HG03558 (cell line): ENCODE data around the gene NT5C3A.
"Not testable (repeated sequence)": the region's sequence is repeated elsewhere in the genome, so short reads cannot be mapped to it uniquely, and the experiment has no call there.

Experiments
- ATAC-seq: cut with Tn5 transposase; IDR thresholded peaks from one replicate; pipeline ENCODE4 v1.9.1; 2021; ENCODE audit warnings: moderate number of reproducible peaks; ENCODE audit not compliant: unreplicated experiment; ENCODE audit errors: extremely low read depth

Gene NT5C3A

DNA sequence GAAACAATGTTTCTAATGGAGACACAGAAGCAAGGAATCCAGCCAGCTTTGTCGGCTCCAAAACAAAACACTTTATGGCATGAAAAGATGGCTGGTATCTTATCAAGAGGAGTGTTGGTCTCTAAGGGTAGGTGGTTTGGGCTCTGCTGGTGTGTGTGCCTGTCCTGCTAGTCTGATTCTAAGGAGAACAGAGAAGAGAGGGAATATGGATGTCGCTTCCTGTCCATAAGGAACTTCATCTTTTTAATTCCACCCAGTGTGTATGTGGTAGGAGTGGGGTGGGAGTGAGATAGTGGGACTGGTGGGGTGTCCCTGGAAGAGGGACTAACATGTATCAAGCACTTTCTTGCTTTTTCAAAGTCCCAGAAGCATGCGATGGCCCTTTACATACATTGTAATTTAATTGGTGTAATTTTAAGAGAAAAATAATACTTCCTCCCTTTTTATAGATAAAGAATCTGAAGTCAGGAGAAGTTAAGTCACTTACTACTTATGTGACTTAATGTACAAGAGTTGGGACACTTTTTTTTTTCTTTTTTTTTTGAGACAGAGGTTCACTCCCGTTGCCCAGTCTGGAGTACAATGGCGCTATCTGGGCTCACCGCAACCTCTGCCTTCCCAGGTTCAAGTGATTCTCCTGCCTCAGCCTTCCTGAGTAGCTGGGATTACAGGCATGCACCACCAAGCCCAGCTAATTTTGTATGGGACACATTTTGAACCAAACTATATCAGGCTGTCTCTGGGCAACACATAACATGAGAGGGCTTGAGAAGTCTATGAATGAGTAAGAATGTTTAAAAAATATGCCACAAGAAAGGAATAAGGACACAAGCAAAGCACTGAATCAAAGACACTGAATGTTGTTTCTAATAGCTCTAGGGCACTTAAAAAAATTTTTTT is 18.8 kb downstream of the NT5C3A start:
- no peak for ATAC-seq

DNA sequence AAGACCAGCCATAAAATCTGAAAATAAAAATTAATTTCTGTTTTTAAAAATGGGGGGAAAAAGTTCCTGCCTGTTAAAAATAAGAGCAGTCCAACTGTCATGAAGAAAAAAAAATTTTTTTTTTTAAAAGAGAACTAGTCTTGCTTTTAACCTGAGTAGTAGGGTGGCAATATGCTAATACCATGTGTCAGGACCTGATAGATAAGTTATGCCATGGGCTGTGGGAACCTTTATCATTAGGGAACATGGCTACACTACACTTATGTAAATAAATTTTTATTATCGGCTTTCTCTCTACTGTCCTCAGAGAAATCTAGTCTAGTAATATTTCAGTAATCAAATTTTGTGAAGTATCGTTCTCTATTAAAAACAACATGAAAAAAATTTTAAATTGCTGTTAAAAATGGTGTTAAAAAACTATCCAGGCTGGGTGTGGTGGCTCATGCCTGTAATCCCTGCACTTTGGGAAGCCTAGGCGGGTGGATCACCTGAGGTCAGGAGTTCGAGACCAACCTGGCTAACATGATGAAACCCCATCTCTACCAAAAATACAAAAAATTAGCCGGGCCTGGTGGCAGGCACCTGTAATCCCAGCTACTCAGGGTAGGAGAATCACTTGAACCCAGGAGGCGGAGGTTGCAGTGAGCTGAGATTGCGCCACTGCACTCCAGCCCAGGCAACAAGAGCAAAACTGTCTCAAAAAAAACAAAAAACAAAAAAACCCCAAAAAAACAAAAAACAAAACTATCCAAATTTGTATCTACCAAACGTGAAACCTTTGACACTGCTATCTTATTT is 20.7 kb downstream of the NT5C3A start:
- ATAC-seq, result no peak

DNA sequence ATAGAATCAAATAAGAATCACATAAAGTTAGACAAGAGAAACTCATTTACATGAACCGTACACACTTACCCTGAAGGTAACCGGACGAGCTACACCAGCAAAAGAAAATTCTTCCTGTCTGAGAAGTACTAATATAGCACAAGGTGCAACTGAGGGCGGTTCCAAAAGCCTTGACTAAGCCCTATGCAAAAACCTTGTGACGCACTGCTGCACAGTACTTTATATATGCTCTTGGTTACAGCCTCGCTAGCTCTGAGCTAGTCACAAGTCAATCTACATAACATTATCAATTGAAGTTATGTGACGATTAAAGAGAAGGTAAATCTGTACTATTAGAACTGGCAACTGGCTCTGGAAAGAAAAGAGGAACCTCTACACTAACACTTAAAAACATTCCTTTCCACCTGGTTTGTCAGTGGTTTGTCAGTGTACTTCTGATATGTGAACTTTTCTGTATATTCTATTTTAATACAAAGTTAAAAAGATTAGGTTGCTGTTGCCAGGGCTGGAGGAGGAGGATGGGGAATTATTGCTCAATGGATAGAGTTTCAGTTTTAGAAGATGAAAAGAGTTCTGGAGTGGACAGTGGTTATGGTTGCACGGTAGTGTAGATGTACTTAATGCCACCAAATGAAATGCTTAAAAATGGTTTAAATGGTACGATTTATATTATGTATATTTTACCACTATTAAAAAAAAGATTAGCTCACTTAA is 21.6 kb downstream of the NT5C3A start:
- peak; percentile 90 for ATAC-seq

DNA sequence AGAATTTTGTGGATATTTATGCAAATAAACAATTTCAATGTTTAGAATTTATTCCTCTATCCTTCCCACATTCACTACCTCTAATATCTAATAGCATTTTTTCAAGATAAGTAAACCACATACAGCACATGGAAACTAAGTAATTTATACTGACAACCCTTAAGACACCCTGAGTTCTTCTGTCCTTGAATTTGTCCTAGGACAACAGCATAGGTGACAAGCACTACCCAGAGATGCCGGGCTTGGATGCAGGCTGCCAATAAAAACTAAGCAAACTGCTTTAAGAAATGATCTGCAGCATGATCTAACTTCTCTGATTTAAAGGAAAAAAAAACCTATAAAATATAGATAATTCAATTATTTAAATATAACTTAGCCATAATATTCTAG is 22.7 kb downstream of the NT5C3A start:
- ATAC-seq, result no peak

DNA sequence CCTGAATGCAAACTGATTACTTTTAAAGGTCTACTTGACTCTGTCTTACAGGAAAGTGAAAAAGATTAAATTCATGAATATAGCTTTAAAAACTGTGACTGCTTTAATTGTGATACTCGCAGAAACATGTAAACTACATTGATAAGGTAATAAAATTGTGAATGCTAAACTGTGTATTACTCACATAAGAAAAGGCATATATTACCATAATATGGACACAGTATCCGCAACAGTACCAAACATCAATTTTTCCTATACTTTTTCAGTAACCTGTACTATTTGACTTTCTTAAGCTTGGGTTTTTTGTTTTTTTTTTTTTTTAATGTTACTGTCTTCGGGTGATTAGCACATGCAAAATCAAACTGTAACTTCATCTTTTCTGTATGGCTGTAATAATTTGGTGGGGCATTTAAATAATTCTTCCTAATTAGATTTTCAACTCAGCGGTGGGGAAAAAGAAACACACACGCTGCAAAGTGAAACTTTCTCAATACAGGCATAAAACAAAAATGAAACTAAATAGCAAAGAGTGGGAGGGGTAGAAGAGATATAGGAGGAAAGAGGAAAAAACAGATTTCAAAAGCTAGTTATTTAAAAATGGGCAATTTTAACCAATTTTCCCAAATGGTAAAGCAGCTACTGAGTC is 23.2 kb downstream of the NT5C3A start:
- peak; percentile 29 for ATAC-seq

DNA sequence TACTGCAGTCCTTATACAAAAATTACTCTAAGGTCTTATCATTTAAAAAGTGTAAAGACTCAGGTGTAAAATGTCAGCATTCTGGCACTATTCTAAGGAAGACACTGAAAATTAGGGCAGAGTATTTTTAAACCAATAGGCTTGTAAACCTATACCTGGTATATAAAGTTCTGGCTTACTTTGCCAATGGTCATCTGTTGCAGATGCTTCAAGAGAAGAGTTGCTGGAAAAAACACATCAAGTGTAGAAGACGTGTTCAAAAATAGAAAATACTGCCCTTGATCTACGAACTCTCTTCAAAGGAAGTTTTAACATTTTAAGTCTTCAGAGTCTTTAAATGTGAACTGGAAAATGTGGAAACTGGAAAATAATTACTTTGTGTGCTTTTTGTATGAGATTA is 23.9 kb downstream of the NT5C3A start:
- no peak for ATAC-seq

DNA sequence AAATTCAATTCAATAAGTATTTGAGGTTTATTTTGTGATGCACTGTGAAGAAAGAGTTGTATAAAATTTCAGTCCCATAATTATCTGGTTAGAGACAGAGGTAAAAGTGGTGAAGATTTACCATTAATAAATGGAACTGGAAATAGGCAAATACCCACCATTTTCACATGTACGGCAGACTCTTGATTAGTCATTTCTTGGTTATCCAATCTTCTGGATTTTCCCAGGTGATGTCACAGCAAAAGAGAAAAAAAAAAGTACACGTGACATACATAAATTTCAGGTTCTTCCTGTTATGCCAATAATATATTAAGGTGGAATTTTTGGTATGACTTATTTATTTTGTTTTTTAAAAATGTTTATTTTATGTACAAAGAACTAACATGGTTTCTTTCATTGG is 26.8 kb downstream of the NT5C3A start:
- ATAC-seq, result no peak

DNA sequence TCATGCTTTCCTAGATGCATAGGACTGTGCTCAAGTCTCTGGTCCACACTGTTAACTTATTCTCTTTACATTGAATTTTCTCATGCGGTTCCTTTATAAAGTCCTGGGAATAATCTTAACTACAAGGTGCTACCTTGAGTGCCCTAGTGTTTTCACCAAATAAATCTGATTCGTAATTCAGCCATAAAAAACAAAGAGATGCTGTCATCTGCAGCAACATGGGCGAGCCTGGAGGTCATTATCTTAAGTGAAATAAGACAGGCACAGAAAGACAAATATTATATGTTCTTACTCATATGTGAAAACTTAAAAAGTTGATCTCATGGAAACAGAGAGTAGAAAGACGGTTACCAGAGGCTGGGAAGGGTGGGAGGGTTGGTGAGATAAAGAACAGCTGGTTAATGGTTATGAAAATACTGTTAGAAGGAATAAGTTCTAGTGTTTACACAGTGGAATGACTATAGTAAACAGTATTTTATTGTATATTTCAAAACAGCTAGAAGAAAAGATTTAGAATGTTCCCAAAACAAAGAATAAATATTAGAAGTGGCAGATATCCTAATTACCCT is 38.3 kb downstream of the NT5C3A start:
- ATAC-seq, result no peak

DNA sequence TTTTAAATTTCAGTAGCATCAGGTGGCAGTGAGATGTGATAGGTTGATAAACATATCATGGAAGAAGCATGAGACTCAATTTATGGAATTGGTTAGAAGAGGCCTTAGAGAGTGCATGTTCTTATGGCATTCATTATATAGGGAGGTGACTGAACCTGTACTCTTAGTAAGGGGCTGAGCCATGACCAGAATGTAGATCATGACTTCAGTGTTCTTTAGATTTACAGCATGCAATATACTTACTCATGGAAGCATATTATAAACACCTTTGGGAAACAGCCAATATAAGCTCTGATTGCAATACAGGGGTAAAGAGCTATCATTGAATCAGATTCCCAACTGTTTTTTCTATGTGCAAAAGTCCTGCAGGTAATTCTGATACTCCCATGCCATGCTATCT is 50.2 kb downstream of the NT5C3A start:
- no peak for ATAC-seq

DNA sequence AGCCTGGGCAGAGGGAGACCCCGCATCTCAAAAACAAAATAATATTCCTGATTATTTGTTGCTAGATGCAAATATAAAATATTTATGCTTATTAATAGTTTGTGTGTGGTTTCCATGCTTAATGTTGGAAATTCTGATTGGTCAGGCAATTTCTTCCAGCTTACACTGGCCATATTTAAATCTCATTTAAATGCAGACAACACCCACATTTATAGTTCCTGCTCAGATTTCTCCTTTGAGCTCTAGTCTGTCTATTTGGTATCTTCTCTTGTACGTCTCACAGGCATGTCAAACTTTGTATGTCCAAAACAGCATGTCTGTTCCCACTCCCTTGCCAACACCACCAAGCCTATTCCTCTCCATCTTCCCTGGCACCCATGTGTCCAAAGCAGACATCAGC is 52.8 kb downstream of the NT5C3A start:
- no peak for ATAC-seq

DNA sequence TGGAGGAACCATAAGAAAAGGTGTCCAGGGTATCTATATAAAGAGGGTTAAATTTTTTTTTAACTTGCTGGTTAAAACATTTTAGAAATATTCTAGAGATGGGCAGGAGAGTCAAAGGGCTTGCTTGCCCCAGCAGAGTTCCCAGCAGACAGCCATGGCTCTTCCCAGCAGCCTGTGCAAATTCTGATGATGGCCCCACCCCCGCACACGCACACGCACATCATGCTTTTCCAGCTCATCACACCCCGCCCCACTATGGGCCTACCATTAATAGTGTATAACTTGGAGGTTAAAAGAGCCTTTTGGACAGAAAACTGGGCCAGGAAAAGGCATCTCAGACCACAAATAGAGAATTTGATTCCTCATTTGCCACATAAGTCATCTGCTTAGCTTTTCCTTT is 56.9 kb downstream of the NT5C3A start:
- not testable (repeated sequence) for ATAC-seq

DNA sequence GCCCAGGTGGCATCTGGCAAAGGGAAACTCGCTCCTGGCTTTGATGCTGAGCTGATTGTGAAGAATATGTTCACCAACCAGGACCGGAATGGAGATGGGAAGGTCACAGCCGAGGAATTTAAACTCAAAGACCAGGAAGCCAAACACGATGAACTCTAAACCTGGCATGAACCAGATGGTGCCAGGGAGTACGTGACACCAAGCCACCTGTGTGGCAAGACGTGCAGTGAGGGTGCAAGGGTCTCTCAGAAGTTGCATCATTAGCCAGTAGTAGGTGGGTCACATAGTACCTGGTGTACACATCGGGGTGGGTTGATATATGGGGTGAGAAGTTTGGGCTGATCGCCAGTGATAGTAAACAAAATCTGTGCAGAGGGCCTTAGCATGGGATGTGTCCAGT is 57.4 kb downstream of the NT5C3A start:
- ATAC-seq, result not testable (repeated sequence)

DNA sequence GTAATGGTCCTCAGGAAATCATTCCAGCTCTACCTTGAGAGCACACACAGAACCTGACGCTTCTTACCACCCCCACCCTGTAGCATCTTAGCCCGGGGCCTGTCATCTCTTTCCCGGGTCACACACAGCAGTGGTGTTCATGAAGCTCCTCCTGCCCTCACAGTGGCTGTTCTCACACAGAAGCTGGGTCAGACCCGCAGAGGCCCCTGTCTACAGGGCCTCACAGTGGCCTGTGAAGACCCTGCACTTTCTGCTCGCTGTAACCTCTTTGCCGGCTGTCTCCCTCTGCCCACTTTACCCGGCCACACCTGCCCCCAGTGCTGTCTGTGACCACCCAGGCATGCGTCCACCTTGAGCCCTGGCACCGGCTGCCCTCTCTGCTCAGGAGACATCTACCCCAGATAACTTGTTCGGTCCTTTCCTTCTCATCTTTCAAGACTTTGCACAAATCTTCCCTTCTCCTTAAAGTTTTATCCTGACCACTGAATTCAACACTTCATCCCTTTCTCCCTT is 58.4 kb downstream of the NT5C3A start:
- not testable (repeated sequence) for ATAC-seq

DNA sequence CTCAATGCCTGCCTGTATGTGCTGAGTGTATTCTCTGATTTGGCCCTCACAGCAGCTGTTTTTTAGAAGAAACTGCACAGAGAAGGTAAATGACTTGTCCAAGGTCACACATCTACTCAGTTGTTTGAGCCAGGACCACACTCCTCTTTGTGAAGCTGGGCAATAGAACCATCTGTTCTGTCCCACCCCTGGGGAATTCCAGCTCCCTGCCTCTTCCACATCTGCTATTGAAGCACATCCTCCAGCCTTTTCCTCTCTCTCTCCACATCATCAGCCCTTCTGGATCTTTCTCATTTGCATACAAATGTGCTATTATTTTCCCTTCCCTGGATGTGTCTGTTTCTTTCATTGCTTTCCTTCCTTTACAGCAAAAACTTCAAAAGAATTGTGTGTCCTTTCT is 59.5 kb downstream of the NT5C3A start:
- ATAC-seq, result not testable (repeated sequence)

DNA sequence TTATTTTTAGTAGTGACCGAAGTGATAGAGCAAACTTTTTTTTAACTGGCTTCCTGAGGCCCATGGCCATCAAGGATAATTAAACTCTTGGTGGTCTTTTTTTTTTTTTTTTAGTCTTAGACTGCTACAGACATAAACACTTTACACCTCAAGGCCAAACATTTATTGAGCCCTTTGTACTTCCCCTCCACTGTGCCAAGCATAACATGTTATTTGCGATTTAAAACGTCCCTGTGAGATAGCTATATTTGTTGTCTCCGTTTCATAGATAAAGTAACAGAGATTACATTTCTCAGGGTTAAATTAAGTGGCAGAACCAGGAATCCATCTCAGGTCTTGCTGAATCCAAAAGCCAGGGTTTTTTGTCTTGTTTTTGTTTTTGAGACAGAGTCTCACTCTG is 63.2 kb downstream of the NT5C3A start:
- not testable (repeated sequence) for ATAC-seq

DNA sequence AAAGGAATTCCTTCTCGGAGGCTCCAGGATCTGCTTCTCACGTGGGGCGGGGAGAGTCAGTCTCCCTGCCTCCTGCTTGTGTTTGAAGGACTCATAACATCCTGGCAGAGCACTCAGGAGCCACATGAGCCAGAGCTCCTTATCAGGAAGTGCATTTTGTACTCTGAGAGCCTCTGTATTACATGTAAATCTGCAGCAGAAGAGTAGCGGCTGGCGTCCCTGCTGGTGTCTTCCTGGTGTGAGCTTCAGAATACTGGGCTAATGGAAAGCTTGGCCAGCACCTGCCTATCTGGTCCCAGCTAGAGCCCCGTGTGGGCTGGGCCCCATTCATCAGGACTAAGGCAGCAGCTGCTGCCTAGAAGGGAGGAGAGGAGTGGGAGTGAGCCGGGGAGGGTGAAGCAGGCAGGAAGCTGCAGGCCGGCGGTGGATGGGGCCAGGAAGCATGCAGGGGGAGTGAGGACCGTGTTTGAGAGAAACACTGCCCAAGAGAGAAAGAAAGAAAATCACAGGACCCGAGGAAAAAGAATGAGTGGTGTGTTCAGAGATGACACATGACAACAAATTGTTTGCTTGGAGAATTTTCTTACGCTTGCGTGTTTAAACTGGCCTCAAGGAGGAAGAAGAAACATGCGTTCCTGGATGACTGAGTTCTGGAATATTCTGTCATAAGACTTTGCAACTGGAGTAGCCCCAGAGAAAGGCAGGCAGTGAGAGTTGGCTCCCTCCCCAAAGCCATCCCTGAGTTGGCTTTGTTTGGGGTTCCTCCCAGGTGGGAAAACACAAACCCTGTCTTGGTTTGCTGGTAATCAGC is 64.0 kb downstream of the NT5C3A start:
- not testable (repeated sequence) for ATAC-seq

DNA sequence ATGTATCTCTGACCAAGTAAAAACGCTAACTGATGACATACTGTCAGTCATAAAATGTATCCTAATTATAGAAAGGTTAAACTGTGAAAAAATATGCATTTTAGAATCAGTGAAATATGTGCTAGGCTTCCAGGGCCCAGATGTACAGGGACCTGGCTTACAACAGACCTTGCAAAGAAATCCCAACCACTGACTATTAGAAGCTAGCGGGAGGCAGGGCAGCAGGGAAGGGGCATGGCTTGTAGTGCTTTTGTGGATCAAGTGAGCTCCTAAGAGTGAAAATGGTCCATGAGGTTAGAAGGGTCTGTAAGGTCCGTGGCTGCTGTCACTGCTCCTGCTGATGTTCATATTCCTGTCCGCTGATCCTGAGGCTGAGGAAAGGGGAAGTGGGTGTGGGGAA is 64.6 kb downstream of the NT5C3A start:
- not testable (repeated sequence) for ATAC-seq

DNA sequence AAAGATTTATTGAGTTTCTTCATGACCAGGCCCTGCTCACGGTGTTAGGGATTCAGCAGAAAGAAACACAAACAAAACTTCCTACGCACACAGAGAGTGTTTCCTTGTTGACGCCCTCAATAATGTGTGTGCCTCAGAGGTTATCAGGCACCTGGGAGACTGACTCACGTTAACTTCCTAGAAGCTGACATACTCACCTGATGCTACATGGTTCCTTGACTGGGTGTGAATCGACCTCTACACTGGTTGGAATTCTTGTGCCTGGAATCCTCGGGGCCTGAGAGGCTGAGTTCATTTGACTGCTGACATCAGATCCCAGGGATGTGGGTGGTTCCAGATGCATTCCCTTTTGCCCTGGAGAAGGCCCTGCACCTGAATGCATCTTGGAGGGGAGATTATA is 69.8 kb downstream of the NT5C3A start:
- not testable (repeated sequence) for ATAC-seq
